K562 (cell line): ENCODE data around the gene ECM2. TPM values are rescaled to one million over a fixed set of nuclear protein-coding genes. Genes with fewer than 3 reads are reported as not detected.

Experiments
- ARID4B ChIP-seq: sonication (generic); formaldehyde crosslinking; IDR thresholded peaks from 2 replicates; pipeline ENCODE4 v1.8.0; 2022; ENCODE audit warnings: mild to moderate bottlenecking, missing genetic modification reagents
- ATF3 ChIP-seq, 2 experiments: fragments of 450-650 bp in 1 of 2; sonication (generic) in 1 of 2; formaldehyde crosslinking in 1 of 2; IDR thresholded peaks in 1 of 2; conservative IDR thresholded peaks in 1 of 2; 2 replicates each; pipeline versions ENCODE4 v1.6.1 to v1.8.1; 2016 to 2023; ENCODE audit warnings: mild to moderate bottlenecking in 2 of 2, moderate library complexity in 2 of 2, inconsistent platforms in 1 of 2, missing genetic modification reagents in 1 of 2
- CC2D1A ChIP-seq: fragments of 450-650 bp; IDR thresholded peaks from 2 replicates; pipeline ENCODE4 v1.6.1; 2017; ENCODE audit warnings: mild to moderate bottlenecking
- GABPA ChIP-seq: fragments of 200-800 bp; sonication (Bioruptor generic); conservative IDR thresholded peaks from 2 replicates; pipeline ENCODE4 v1.6.1; 2016; ENCODE audit warnings: low read depth, missing genetic modification characterization, missing compliant biosample characterization
- MAFK ChIP-seq: IDR thresholded peaks from 2 replicates; pipeline ENCODE4 v1.6.1; 2011; ENCODE audit warnings: low read length, improper control_type of control experiment
- PTBP1 ChIP-seq: fragments of 200-400 bp; formaldehyde crosslinking; IDR thresholded peaks from 2 replicates; pipeline ENCODE4 v1.6.1; 2017; ENCODE audit warnings: low read depth, low read length
- SETDB1 ChIP-seq: IDR thresholded peaks from one replicate; pipeline ENCODE4 v1.6.1; 2012; ENCODE audit warnings: low read length, control low read depth, inconsistent platforms
- SRSF7 ChIP-seq: fragments of 200-400 bp; formaldehyde crosslinking; optimal IDR thresholded peaks from 2 replicates; pipeline ENCODE3; 2017; ENCODE audit warnings: mild to moderate bottlenecking, low read depth, low read length
- TEAD4 ChIP-seq, 2 experiments: sonication (generic) in 1 of 2; formaldehyde crosslinking in 1 of 2; IDR thresholded peaks; 2 replicates each; pipeline versions ENCODE4 v1.6.1 to v1.8.0; 2012 to 2022; ENCODE audit warnings: borderline replicate concordance in 1 of 2, inconsistent platforms in 1 of 2, low read length in 1 of 2, mild to moderate bottlenecking in 1 of 2, missing genetic modification reagents in 1 of 2
- TRIM28 ChIP-seq: fragments of 450-650 bp; IDR thresholded peaks from 2 replicates; pipeline ENCODE4 v1.6.1; 2017
- ZBED1 ChIP-seq: IDR thresholded peaks from 2 replicates; pipeline ENCODE4 v1.6.1; 2014
- ZNF384 ChIP-seq: IDR thresholded peaks from 2 replicates; pipeline ENCODE4 v1.6.1; 2012; ENCODE audit warnings: low read depth, low read length, improper control_type of control experiment
- polyA plus RNA-seq, 8 experiments: library from polyadenylated mRNA; depleted of rRNA in 4 of 8; stranded (reverse) in 5 of 8; unstranded in 3 of 8; fragments of >200 nt; fragmentation: Nextera tagmentation in 2 of 8; fragmentation: Illumina TruSeq in 1 of 8; extraction: Ambion mirVana in 2 of 8; extraction: Trizol in 1 of 8; gene quantifications; 2 replicates each; pipeline versions ENCODE4 v1.2.1 to v1.2.3, GENCODE V29; 2011 to 2014; ENCODE audit warnings: inconsistent platforms in 1 of 8, missing spikeins in 1 of 8
- total RNA-seq, 7 experiments: library from RNA; depleted of rRNA in 6 of 7; stranded (reverse); fragments of >200 nt in 6 of 7; fragmentation: Illumina TruSeq in 2 of 7; extraction: Trizol in 2 of 7; gene quantifications; 2 replicates each; pipeline versions ENCODE4 v1.2.1 to v1.2.3, GENCODE V29; 2011 to 2021; ENCODE audit warnings: low replicate concordance in 1 of 7
- TF ChIP-seq, protein P1 (sequence below): sonication (generic); formaldehyde crosslinking; IDR thresholded peaks from 2 replicates; pipeline ENCODE4 v1.8.0; 2023; ENCODE audit warnings: missing genetic modification reagents, mild to moderate bottlenecking, borderline replicate concordance
- TF ChIP-seq, protein P2 (sequence below): fragments of 450-650 bp; IDR thresholded peaks from 2 replicates; pipeline ENCODE4 v1.6.1; 2016

The ECM2 gene
- total and polyA plus RNA-seq, 9 of the 15 experiments (the other 6 are each of a cell fraction or from before 2014, with no cell fraction given), result 0.03 to 0.07 TPM; not detected in 7

DNA sequence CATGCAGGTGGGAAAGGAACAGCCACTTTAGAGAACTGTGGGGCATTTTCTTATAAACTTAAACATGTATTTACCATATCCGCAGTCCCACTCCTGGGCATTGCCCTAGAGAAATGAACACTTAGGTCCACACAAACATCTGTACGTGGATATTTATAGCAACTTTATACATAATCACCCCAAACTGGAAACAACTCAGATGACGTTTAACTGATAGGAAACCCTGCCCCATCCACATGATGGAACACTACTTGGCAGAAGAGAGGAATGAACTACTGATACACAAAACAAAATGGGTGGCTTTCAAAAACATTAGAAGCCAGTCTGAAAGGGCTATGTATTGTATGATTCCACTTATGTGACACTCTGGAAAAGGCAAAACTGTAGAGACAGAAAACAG lies 22.4 kb downstream of the ECM2 start (continued):
- TF ChIP-seq, protein P1, sequence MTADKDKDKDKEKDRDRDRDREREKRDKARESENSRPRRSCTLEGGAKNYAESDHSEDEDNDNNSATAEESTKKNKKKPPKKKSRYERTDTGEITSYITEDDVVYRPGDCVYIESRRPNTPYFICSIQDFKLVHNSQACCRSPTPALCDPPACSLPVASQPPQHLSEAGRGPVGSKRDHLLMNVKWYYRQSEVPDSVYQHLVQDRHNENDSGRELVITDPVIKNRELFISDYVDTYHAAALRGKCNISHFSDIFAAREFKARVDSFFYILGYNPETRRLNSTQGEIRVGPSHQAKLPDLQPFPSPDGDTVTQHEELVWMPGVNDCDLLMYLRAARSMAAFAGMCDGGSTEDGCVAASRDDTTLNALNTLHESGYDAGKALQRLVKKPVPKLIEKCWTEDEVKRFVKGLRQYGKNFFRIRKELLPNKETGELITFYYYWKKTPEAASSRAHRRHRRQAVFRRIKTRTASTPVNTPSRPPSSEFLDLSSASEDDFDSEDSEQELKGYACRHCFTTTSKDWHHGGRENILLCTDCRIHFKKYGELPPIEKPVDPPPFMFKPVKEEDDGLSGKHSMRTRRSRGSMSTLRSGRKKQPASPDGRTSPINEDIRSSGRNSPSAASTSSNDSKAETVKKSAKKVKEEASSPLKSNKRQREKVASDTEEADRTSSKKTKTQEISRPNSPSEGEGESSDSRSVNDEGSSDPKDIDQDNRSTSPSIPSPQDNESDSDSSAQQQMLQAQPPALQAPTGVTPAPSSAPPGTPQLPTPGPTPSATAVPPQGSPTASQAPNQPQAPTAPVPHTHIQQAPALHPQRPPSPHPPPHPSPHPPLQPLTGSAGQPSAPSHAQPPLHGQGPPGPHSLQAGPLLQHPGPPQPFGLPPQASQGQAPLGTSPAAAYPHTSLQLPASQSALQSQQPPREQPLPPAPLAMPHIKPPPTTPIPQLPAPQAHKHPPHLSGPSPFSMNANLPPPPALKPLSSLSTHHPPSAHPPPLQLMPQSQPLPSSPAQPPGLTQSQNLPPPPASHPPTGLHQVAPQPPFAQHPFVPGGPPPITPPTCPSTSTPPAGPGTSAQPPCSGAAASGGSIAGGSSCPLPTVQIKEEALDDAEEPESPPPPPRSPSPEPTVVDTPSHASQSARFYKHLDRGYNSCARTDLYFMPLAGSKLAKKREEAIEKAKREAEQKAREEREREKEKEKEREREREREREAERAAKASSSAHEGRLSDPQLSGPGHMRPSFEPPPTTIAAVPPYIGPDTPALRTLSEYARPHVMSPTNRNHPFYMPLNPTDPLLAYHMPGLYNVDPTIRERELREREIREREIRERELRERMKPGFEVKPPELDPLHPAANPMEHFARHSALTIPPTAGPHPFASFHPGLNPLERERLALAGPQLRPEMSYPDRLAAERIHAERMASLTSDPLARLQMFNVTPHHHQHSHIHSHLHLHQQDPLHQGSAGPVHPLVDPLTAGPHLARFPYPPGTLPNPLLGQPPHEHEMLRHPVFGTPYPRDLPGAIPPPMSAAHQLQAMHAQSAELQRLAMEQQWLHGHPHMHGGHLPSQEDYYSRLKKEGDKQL, result no peak
- TF ChIP-seq ARID4B (CRISPR knock-in tag) (no peak), SETDB1 (no peak), TEAD4 (IDR thresholded peaks at IDR 0.05; ENCODE audit: low read length) (no peak), TEAD4 (CRISPR knock-in tag; IDR thresholded peaks at IDR 0.05; ENCODE audit: borderline replicate concordance) (no peak), GABPA (tag) (no peak), CC2D1A (no peak), TRIM28 (no peak), MAFK (no peak), ZNF384 (no peak), ZBED1 (no peak), PTBP1 (no peak), SRSF7 (no peak), ATF3 (IDR thresholded peaks at IDR 0.05) (no peak), ATF3 (CRISPR knock-in tag; conservative IDR thresholded peaks at IDR 0.05) (no peak)
- TF ChIP-seq, protein P2, sequence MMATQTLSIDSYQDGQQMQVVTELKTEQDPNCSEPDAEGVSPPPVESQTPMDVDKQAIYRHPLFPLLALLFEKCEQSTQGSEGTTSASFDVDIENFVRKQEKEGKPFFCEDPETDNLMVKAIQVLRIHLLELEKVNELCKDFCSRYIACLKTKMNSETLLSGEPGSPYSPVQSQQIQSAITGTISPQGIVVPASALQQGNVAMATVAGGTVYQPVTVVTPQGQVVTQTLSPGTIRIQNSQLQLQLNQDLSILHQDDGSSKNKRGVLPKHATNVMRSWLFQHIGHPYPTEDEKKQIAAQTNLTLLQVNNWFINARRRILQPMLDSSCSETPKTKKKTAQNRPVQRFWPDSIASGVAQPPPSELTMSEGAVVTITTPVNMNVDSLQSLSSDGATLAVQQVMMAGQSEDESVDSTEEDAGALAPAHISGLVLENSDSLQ, result no peak
